GM23338 (cell line): Measurements from ENCODE around the gene SIRPB2. TPM values are rescaled to one million over a fixed set of nuclear protein-coding genes. Genes with fewer than 3 reads are reported as not detected.

Experiments used
- ATAC-seq: fragments of 200-7000 bp; cut with Tn5 transposase; 3 replicates; pipeline ENCODE4 v1.9.1; 2020
- DNase-seq: peaks from one replicate; pipeline ENCODE4 v3.0.0-alpha.2; 2015; ENCODE audit warnings: low spot score
- H2AFZ ChIP-seq: fragments of 200-600 bp; sonication (generic); 2 replicates; pipeline ENCODE4 v1.8.0; 2016; ENCODE audit warnings: antibody characterized with exemption, mild to moderate bottlenecking, moderate library complexity
- H3F3A ChIP-seq: fragments of 200-600 bp; sonication (generic); replicated peaks from 2 replicates; pipeline ENCODE4 v1.8.0; 2017; ENCODE audit warnings: antibody characterized with exemption, mixed run types, low read depth
- H3K27ac ChIP-seq: fragments of 200-600 bp; sonication (generic); 2 replicates; pipeline ENCODE4 v1.6.1; 2016; ENCODE audit warnings: low read depth
- H3K27me3 ChIP-seq: fragments of 200-600 bp; sonication (generic); 2 replicates; pipeline ENCODE4 v1.8.0; 2016; ENCODE audit warnings: mild to moderate bottlenecking, mixed run types, moderate library complexity; ENCODE audit not compliant: insufficient read depth
- H3K36me3 ChIP-seq: fragments of 200-600 bp; sonication (generic); 2 replicates; pipeline ENCODE4 v1.8.0; 2016; ENCODE audit warnings: mild to moderate bottlenecking; ENCODE audit not compliant: insufficient read depth
- H3K4me1 ChIP-seq: fragments of 200-600 bp; sonication (generic); 2 replicates; pipeline ENCODE4 v1.8.0; 2016; ENCODE audit warnings: mild to moderate bottlenecking, moderate library complexity; ENCODE audit not compliant: insufficient read depth
- H3K4me2 ChIP-seq: fragments of 200-600 bp; sonication (generic); 2 replicates; pipeline ENCODE4 v1.7.1; 2017; ENCODE audit warnings: mixed run types
- H3K4me3 ChIP-seq: fragments of 200-600 bp; sonication (generic); 2 replicates; pipeline ENCODE4 v1.6.1; 2016; ENCODE audit warnings: mixed run types
- H3K79me2 ChIP-seq: fragments of 200-600 bp; sonication (generic); replicated peaks from 2 replicates; pipeline ENCODE4 v1.8.0; 2017; ENCODE audit warnings: mild to moderate bottlenecking; ENCODE audit not compliant: insufficient read depth
- H3K9me2 ChIP-seq: fragments of 200-600 bp; sonication (generic); 2 replicates; pipeline ENCODE4 v1.8.0; 2017; ENCODE audit not compliant: insufficient read depth
- H4K20me1 ChIP-seq: fragments of 200-600 bp; sonication (generic); replicated peaks from 2 replicates; pipeline ENCODE4 v1.8.0; 2017; ENCODE audit warnings: mild to moderate bottlenecking; ENCODE audit not compliant: insufficient read depth
- H3K27ac Mint-ChIP-seq: 2 replicates; pipeline ENCODE4 v1.8.0; 2020; ENCODE audit warnings: inconsistent platforms, mild to moderate bottlenecking, moderate library complexity, mixed read lengths
- H3K27me3 Mint-ChIP-seq: 3 replicates; pipeline ENCODE4 v1.8.0; 2022; ENCODE audit warnings: low read depth, mild to moderate bottlenecking, moderate library complexity, mixed read lengths, inconsistent platforms; ENCODE audit not compliant: insufficient read depth, poor library complexity
- H3K36me3 Mint-ChIP-seq: 3 replicates; pipeline ENCODE4 v1.8.0; 2021; ENCODE audit warnings: low read depth, mild to moderate bottlenecking, inconsistent platforms, moderate library complexity, mixed read lengths
- H3K4me1 Mint-ChIP-seq: 3 replicates; pipeline ENCODE4 v1.8.0; 2020; ENCODE audit warnings: mild to moderate bottlenecking, inconsistent platforms, mixed read lengths
- H3K4me3 Mint-ChIP-seq: 3 replicates; pipeline ENCODE4 v1.8.0; 2021; ENCODE audit warnings: moderate library complexity, mild to moderate bottlenecking, inconsistent platforms, mixed read lengths
- H3K9me3 Mint-ChIP-seq: 3 replicates; pipeline ENCODE4 v1.8.0; 2020; ENCODE audit warnings: moderate library complexity, mild to moderate bottlenecking, inconsistent platforms, mixed read lengths
- CREB1 ChIP-seq: fragments of 250-450 bp; sonication (Bioruptor Pico); IDR thresholded peaks from 2 replicates; pipeline ENCODE4 v1.5.0; 2020; ENCODE audit warnings: low read depth, mild to moderate bottlenecking, moderate library complexity
- CTCF ChIP-seq, 2 experiments: fragments of 200-600 bp in 1 of 2; sonication (generic) in 1 of 2; conservative IDR thresholded peaks; 2 replicates each; pipeline versions ENCODE4 v1.5.1 to v1.6.1; 2016 to 2017; ENCODE audit warnings: antibody characterized with exemption in 2 of 2, low read depth in 2 of 2, mild to moderate bottlenecking in 2 of 2, moderate library complexity in 1 of 2
- ETS1 ChIP-seq: IDR thresholded peaks from 2 replicates; pipeline ENCODE4 v1.6.1; 2016; ENCODE audit warnings: antibody characterized with exemption
- EZH2 ChIP-seq: fragments of 200-600 bp; sonication (generic); IDR thresholded peaks from one replicate; pipeline ENCODE4 v1.8.0; 2017; ENCODE audit warnings: antibody characterized with exemption, mild to moderate bottlenecking, low read depth; ENCODE audit not compliant: unreplicated experiment
- EZH2phosphoT487 ChIP-seq: fragments of 200-600 bp; sonication (generic); IDR thresholded peaks from one replicate; pipeline ENCODE4 v1.8.1; 2018; ENCODE audit warnings: antibody characterized with exemption; ENCODE audit not compliant: unreplicated experiment
- JUNB ChIP-seq: IDR thresholded peaks from one replicate; pipeline ENCODE4 v1.6.1; 2016; ENCODE audit warnings: antibody characterized with exemption; ENCODE audit not compliant: unreplicated experiment
- NANOG ChIP-seq: IDR thresholded peaks from 2 replicates; pipeline ENCODE4 v1.6.1; 2016; ENCODE audit warnings: antibody characterized with exemption, borderline replicate concordance
- POLR2AphosphoS5 ChIP-seq: IDR thresholded peaks from 2 replicates; pipeline ENCODE4 v1.6.1; 2016; ENCODE audit warnings: antibody characterized with exemption, low read depth
- REST ChIP-seq: IDR thresholded peaks from one replicate; pipeline ENCODE4 v1.6.1; 2018; ENCODE audit warnings: antibody characterized with exemption; ENCODE audit not compliant: unreplicated experiment
- STAT1 ChIP-seq: IDR thresholded peaks from one replicate; pipeline ENCODE4 v1.6.1; 2016; ENCODE audit warnings: antibody characterized with exemption; ENCODE audit not compliant: unreplicated experiment
- ZNF114 ChIP-seq: fragments of 250-450 bp; sonication (Bioruptor Pico); IDR thresholded peaks from 2 replicates; pipeline ENCODE4 v1.5.0; 2020; ENCODE audit warnings: mild to moderate bottlenecking, moderate library complexity
- ZNF331 ChIP-seq: fragments of 250-450 bp; sonication (Bioruptor Pico); IDR thresholded peaks from 2 replicates; pipeline ENCODE4 v1.5.0; 2020; ENCODE audit warnings: low read depth, mild to moderate bottlenecking, moderate library complexity
- polyA plus RNA-seq: library from polyadenylated mRNA; unstranded; fragments of >200 nt; fragmentation: Nextera tagmentation; extraction: Ambion mirVana; gene quantifications from 2 replicates; pipeline ENCODE4 v1.2.1, GENCODE V29; 2016
- total RNA-seq: library from RNA; depleted of rRNA; stranded (reverse); fragments of >200 nt; shearing (Covaris generic); gene quantifications from 2 replicates; pipeline ENCODE4 v1.2.3, GENCODE V29; 2014

SIRPB2 gene
- total and polyA plus RNA-seq, 2 experiments from 2014 or later, result 0.29 TPM; not detected in 1

GRCh38 chr20:1474325-1474724 is 16.9 kb downstream of the SIRPB2 start (continued):
- TF ChIP-seq REST (no peak), CTCF (conservative IDR thresholded peaks at IDR 0.05; ENCODE audit: low read depth in 2 of 2) (no peak), CREB1 (no peak), STAT1 (no peak), POLR2AphosphoS5 (no peak), EZH2phosphoT487 (no peak), NANOG (no peak)

GRCh38 chr20:1473246-1474220 is 17.7 kb downstream of the SIRPB2 start:
- ATAC-seq (no peak), DNase-seq (no peak)
- Mint-ChIP-seq H3K4me1 (peaks cover 9% of the 10 kb centered on the region), H3K27me3 (peaks cover 3% of the 10 kb centered on the region), H3K9me3 (no peaks in the 10 kb centered on the region), H3K36me3 (no peaks in the 10 kb centered on the region; the same call in 2 of the 3 replicates), H3K27ac (no peak overlapping the region; the same call in 1 of the 2 replicates), H3K4me3 (no peak overlapping the region)
- Histone ChIP-seq H3K27me3 (no peaks in the 10 kb centered on the region), H3K9me2 (0 out of 2 replicates have a peak, but pooled peaks cover 3% of the 10 kb centered on the region), H2AFZ (no peak overlapping the region), H4K20me1 (no peaks in the 10 kb centered on the region), H3K4me2 (no peak overlapping the region), H3F3A (no peaks in the 10 kb centered on the region), H3K4me1 (no peaks in the 10 kb centered on the region; the same call in 1 of the 2 replicates), H3K79me2 (no peaks in the 10 kb centered on the region), H3K36me3 (no peaks in the 10 kb centered on the region), H3K4me3 (no peak overlapping the region), H3K27ac (no peak overlapping the region)
- TF ChIP-seq JUNB (no peak), ZNF331 (CRISPR knock-in tag) (no peak), EZH2 (no peak), CREB1 (no peak), STAT1 (no peak), ETS1 (no peak), REST (no peak), ZNF114 (CRISPR knock-in tag) (no peak), CTCF (conservative IDR thresholded peaks at IDR 0.05; ENCODE audit: low read depth in 2 of 2) (no peak), POLR2AphosphoS5 (no peak), EZH2phosphoT487 (no peak)
